Activated T-helper 9 cell treated with anti-CD3 and anti-CD28 coated beads, Interleukin-2, amount 50 U/mL, for 16 hours (primary cell): Measurements from ENCODE around the gene EGF.
"Not testable (repeated sequence)": the region's sequence is repeated elsewhere in the genome, so short reads cannot be mapped to it uniquely, and the experiment has no call there.

Experiments used
- DNase-seq: peaks from one replicate; pipeline ENCODE4 v3.0.0-alpha.2; 2020; ENCODE audit warnings: low read depth

EGF gene

DNA sequence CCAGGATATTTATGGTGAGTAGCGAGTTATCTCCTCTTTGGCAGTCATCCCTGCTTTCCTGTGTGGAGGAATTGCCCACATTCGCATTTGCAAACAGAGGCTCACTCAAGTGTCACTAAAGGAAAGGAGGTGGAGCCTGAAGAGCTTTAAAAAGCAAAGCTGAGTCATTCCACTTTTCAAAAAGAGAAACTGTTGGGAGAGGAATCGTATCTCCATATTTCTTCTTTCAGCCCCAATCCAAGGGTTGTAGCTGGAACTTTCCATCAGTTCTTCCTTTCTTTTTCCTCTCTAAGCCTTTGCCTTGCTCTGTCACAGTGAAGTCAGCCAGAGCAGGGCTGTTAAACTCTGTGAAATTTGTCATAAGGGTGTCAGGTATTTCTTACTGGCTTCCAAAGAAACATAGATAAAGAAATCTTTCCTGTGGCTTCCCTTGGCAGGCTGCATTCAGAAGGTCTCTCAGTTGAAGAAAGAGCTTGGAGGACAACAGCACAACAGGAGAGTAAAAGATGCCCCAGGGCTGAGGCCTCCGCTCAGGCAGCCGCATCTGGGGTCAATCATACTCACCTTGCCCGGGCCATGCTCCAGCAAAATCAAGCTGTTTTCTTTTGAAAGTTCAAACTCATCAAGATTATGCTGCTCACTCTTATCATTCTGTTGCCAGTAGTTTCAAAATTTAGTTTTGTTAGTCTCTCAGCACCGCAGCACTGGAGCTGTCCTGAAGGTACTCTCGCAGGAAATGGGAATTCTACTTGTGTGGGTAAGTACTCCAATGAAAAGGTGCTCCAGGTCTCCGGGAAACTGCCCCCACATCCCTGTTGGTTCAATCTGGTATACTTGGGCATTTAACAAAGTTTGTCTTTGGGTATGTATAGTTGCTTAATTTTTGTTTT lies at the start of gene EGF:
Gene EGF (plus strand): TSS at position 178 of the 890 bp plus-strand sequence. CDS start 453 bp downstream, at position 631.
- no peak for DNase-seq

DNA sequence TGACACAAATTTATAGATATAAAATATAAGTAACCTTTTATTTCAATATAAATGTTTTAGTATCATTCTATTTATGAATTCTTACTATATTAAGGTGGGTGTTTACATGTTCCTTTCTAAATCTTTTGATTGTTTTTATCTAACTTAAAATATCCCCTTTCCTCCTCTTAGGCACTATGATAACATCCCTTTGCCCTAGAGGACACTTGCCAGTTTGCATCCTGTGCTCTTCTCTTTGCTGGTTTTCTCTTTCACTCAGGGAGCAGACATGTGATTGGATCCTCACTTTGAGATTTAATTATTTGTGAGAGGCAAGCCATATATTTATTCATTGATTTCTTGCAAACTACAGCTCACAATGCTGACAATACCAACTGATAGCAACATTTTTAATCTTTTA lies 48.5 kb upstream of the EGF start:
- no peak for DNase-seq

DNA sequence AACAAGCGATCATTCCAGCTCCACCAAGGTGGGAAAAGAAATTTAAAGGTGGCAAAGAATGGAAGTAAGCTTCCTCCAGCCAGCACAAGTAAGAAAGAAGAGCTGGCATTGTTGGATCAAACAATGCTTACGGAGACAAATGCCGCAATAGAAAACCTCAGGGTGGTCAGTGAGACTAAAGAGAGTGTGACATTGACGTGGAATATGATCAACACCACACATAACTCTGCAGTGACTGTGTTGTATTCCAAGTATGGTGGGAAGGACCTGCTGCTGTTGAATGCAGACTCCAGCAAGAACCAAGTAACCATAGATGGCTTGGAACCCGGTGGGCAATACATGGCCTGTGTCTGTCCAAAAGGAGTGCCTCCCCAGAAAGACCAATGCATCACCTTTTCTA lies 42.6 kb upstream of the EGF start:
- no peak for DNase-seq

DNA sequence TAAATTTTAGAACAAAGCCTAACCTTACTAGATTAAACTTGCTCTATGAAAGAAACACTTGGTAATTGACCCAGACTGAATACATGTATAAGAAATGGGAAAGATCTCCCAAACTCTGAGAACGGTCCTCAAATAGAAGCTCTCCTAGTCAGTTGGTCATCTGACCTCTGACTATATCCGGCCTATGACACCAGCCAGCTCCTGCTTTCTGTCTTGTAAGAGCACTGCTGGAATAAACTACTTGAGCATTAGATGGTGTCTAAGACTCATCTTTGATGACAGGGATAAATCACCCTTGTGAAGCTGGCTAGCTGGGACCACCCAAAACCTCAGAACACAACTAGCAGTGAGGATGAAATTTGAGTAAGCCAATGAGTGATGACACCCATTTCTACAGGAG lies 40.6 kb upstream of the EGF start:
- DNase-seq = no peak

DNA sequence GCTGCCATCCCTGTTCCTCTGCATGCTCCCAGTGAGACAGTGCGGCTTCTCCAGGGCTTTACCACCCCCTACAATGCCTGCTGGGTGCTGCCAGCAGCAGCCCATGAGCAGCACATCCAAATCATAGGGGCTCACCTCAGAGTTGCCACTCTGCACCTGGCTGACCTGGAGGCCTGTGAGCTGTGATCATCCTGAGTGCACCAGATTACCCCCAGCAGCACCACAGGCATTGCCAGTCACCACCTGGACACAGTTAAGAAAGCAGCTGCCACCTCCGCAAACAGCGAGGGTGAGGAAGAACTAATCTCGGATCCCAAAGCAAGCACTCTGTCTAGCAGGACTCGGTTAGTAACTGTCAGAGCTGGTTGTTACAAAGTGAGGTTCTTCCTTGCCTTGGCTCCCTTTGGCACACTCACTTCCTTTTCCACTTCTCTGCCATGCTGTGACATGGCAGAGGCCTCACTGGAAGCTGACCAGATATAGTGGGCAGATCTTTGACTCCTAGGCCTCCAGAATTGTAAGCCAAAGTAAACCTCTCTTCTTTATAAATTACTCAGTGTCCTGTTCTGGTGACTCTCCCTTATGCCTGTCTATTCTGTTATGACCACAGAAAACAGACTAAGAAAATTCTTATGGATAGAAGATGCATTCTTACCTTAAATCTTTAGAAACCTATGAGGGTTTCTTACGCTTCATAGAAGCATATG lies 39.6 kb upstream of the EGF start:
- no peak for DNase-seq

DNA sequence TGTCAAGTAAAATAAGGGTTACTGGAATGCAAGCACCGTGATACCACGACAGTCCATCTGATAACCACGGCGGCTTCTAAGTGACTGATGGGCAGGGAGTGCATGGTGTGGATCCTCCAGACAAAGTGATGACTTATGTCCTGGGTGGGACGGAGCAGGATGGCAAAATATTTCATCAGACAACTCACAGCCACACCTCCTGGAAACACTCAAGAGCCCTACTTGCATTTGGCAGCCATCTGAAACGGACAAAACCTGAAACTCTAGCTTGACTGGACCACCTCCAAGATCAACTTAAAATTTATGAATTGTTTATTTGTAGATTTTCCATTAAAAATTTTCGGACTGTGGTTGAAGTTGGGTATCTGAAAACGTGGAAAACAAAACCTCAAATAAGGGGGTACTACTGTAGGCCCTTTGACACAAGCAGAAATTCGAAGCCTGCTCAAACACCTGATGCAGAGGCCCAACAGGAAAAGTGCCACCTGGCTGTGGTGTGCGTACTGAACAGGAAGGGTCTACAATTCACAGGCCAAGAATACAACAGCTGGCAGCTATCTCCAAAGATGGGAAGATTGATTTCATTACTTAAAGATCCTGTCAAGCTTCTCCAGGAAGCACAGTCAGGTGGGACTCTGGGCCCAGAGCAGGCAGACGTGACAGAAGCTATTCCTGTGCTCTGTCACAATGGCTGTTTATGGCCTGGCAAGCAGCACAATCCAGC lies 38.7 kb upstream of the EGF start:
- DNase-seq = no peak

DNA sequence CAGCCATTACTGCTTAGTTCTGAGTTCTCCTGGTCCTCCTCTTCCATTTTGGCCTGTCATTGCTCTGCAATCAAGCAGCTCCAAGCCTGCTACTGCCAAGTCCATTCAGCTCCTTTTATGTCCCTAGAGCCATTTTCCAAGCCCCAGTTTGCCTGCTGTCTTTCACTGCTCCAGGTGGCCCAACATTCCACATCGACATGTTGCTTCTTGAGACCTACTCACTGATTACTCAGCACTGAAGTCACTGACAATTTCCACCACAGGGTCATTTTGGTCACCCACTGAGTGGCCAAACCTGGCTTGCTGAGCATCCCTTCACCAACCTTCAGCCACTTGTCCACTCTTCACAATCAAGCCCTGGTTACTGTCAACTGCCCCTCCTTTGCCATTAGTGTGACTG lies 37.6 kb upstream of the EGF start:
- DNase-seq = no peak

DNA sequence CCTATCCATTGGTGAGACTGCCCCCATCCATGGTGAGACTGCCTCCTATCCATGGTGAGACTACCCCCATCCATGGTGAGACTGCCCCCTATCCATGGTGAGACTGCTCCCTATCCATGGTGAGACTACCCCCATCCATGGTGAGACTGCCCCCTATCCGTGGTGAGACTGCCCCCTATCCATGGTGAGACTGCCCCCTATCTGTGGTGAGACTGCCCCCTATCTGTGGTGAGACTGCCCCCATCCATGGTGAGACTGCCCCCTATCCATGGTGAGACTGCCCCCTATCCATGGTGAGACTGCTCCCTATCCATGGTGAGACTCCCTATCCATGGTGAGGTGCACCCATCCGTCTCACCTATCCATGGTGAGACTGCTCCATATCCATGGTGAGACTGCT lies 37.1 kb upstream of the EGF start:
- DNase-seq = not testable (repeated sequence)

DNA sequence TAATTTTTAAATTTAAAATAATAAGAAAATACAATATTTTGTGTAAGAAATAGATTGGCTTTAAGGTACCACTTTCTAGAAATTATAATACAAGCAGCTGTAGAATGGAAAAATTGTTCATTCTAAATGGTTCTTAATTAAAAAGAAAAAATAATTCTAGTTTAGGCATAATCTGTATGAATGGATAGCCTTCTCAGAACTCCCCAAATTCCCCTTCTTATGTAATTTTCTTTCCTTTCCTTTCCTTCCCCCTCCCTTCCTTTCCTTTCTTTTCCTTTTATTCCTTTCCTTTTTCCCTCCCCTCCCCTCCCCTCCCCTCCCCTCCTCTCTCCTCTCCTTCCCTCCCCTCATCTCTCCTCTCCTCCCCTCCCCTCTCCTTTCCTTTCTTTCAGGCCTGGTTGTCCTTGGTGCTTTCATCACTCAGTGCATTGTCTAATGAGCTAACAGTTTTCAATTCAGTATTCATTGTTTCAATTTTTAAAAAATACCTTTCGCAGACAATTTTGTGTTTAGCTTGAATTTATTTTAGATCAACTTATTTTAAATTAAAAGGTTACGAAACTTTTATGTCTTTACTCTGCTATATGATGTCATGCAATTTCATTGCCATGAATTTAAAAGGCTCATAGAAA lies 35.9 kb upstream of the EGF start:
- no peak for DNase-seq

DNA sequence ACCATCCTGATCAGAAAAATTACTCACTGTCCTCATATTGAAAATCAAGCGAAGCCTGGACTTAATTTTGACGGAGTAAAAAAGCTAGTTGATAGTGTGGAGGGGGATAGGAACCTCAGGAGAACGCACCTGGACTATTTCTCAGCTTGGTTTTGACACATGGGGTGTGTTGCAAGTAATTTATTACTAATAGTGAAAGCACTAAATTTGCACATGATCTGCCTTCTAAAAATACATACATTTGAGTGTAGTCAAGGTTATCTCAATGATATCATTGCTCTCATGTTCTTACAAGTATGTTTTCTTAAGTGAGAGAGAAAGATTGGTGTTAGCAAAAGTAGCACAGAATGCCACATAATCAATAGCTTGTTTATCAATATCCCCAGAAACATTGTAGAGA lies 35.3 kb upstream of the EGF start:
- no peak for DNase-seq

DNA sequence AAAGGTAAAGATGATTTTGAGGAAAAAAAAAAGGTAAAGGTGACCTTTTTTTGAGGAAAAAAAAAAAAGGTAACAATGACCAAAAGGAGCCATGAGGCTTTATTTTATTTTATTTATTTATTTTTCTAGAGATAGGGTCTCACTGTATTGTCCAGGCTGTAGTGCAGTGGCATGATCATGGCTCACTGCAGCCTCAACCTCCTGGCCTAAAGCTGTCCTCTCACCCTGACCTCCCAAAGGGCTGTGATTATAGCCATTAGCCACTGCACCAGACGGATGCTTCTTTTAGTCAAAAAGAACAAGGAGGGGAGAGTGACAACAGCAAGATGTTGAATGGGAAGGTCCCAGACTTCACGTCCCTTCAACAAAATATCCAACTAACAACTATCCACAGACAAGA lies 34.3 kb upstream of the EGF start:
- DNase-seq = no peak

DNA sequence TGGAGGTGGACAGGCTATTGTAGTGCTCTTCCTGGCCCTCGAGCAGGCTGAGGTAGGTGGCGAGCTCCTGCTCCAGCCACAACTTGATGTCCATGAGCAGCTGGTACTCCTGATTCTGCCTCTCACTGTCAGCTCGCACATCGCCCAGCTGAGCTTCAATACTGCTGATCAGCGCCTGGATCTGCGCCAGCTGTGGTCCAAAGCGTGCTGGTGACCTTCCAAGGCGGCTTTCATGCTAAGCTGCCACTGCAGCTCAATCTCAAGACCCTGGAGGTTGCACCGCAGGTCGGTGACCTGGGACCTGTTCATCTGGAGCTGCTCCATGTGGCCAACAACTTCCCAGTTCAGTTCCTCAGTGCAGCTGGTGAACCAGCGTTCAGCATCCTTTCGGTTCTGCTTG lies 33.6 kb upstream of the EGF start:
- DNase-seq = no peak

DNA sequence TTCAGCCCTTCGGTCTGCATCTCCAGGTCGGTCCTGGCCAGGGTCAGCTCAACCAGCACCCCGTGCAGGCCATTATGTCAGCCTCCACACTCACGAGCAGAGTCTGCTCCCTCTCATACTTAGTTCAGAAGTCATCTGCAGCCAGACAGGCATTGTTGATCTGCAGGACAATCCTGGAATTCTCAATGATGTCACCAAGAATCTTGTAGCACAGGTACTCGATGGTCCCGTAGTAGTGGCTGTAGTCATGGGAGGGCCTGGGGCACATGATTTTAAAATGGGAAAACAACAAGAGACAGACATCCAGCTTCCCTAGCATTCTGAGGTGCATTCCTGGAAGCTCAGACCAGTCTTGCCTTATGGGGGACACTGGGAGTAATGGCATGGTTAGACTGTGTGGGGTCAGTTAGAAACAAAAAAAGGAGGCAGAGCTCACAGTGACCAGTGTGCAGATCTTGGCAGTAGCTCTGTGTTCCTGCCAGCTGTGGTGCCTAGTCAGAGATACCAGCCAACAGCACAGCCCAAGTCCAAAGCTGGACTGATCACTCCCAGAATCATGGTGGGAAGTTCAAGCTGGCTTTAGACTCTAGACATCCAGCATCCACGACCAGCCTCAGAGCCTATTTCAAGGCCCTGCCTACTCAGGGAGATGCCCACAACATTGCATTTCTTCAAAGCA lies 32.9 kb upstream of the EGF start:
- no peak for DNase-seq

DNA sequence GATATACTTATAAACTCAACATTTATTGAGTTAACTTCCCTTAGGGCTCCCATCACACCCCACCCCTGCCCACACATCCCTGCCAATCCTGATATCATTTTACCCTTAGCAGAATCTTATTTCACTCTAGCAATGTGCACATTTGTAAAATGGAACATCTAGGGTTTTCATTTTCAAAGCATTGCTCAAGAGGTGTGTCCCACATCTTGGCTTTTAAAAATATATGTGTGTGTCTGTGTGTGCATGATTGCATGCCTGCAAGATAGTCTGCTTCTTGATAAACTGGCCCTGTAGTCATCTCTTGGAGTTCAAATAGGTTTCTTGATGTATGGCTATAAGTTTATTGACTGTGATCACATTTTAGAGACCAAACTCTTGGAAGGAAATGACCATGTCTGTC lies 26.4 kb upstream of the EGF start:
- DNase-seq = no peak

DNA sequence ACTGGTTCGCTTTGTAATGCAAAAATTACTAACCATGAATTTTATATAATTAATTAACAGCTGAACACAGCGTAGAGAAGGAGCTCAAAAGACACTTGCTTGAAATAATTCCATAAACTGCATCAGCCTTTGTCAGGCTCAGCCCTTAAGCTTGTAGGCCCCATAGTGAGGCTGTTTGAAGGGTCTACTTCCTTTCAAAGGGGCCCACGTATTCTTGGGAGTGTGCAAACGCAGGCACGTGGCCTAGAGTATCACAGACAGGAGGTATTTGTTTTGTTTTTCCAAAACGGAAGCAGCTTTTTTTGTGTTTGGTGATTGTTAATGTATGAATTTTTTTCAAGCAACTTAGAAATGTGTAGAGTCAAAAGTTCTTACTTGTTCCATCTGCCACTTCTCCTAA lies 25.6 kb upstream of the EGF start:
- no peak for DNase-seq

DNA sequence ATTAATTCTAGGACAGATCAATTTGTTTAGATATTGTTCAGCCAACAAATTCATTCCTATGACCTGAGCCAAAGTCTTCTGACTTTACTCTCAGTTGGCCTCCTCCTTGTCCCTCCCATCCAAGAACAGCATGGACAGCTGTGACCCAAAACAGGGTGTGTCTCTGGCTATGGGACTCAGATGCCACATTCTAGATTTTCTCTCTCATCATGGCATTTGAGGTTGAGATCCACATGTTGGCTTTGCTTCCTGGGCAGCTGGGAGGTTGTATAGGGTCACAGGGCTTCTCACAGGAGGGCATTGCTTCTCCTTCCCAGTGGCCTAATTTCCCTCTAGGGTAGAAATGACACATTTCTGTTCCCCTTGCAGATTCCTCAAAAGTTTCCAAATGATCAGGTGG lies 22.6 kb upstream of the EGF start:
- DNase-seq = no peak

DNA sequence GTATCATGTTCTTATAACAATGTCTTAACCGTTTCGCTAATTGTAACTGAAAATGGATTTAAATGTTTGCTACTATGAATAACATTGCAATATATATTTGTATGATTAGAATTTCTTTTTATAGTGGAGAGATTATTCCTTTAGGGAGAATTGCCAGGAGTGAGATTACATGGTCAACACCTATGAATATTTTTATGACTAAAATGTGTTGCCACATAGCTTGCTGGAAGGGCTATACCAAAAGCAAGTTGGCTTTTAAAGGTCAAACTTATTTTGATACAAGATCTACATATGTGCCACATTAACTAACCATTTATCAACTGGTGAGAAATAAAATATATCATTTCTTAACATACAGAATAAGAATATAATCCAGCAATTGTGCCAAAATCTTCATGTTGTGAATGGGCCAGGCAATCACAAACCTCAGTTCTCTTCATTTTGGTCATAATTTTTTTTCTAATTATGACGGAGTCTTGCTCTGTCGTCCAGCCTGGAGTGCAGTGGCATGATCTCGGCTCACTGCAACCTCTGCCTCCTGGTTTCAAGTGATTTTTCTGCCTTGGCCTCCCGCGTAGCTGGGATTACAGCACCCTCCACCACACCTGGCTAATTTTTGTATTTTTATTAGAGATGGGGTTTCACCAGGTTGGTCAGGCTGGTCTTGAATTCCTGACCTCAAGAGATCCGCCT lies 10.0 kb upstream of the EGF start:
- no peak for DNase-seq

DNA sequence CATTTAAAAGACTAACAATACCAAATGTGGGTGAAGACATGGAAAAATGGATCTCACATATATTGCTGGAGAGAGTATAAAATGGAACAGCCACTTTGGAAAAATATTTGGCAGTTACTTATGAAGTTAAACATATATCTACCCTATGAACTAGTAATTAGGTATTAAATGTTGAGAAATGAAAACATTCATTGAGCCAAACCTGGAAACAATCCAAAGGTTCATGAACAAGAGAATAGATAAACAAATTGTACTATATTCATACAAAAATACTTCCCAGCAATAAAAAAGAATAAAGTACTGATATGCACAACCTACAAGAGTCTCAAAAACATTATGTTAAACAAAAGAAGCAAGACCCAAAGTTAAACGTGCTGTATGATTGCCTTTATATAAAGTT lies 4.0 kb upstream of the EGF start:
- no peak for DNase-seq

DNA sequence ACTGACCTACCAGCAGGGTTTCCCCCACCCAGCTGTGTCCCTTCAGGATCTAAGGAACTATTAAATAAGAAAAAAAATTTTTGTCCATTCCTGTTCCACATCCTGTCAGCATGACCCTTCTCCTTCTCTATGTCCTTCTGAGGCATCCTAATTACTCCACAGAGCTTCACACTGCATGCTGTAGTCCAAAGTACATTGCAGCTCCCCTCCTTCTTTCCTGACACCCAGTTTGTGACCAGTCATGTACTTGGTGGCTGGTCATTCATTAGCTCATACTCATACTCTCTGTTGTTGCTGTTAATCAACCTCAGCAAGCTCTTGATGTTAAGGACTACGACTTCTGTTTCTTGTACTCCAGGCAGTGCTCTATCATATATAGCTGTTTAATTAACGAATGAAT lies 2.4 kb upstream of the EGF start:
- DNase-seq = no peak

DNA sequence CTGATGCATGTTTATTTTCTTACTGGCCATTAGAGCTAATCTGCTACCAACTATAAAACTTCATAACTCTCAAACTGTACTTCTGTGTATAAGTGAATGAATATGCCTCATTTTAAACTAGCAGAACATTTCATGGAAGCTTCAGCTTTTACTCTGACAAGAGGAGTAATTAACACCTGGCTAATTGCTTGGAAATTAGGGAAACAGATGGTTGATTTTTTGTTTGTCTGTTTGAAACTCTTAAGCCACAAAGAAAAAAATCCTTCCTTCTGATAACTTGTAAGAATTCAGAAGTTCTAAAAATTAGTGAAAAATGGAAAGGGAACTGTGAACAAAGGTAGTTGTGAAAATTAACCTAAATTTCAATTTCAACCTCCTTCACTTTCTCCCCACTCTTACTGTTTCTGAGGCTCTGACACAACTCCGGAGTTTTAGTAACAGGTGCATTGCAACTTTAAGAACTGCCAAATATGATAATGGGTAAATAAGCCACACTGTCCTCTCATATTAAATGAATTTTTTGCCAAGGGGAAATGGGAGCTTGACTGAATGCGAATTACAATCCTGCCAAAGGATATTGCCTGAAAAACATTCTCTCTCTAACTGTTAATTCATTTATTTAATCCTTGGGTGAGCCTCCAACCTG lies 1.0 kb downstream of the EGF start:
- DNase-seq = no peak

DNA sequence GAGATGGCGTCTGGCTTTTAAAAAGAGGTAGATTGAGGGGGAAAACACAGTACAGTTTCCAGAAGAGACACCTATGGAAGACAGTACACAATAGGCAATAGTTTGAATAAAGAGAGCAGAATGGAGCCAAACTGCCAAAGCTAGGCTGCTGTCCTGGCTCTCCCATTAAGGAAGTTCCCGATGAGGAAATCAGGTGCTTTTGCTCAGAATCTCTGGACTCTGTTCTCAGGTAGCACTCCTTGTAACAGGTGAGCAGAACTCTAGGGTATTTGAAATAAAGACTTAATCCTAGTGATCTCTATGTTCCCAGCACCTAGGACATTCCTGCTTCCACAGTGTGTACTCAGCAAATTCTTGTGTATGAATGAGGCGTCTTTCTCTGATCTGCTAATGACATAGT lies 1.6 kb downstream of the EGF start:
- DNase-seq = no peak
